Measurements from ENCODE around the gene AGR3. TPM values are rescaled to one million over a fixed set of nuclear protein-coding genes. Genes with fewer than 3 reads are reported as not detected.

Gene AGR3
- total and polyA plus RNA-seq, 2 donors (not counting 3 experiments of a cell fraction or from before 2014, with no cell fraction given) = not detected

- Histone ChIP-seq H3K27ac (ENCODE audit: insufficient read depth, low read depth, low read length) (no peak overlapping the region), H4K20me1 (replicated peaks; ENCODE audit: control insufficient read depth, extremely low read depth, insufficient read depth, low read length) (no peaks in the 10 kb centered on the region), H3K27me3 (ENCODE audit: control insufficient read depth in 2 of 2, insufficient read depth in 2 of 2, low read length in 2 of 2) (no peaks in the 10 kb centered on the region), H3K4me2 (ENCODE audit: insufficient read depth, low read length) (no peak overlapping the region), H3K4me1 (ENCODE audit: control insufficient read depth, extremely low read depth, insufficient read depth, low read length) (no peaks in the 10 kb centered on the region), H3K9me3 (replicated peaks; ENCODE audit: control insufficient read depth, insufficient read depth, low read length) (no peaks in the 10 kb centered on the region), H3K36me3 (ENCODE audit: control insufficient read depth in 2 of 2, extremely low read depth in 1 of 2, insufficient read depth in 2 of 2, low read length in 2 of 2) (no peaks in the 10 kb centered on the region), H2AFZ (ENCODE audit: low read depth, low read length) (no peak overlapping the region), H3K4me3 (replicated peaks in 1 of 3; ENCODE audit: insufficient read depth in 1 of 3, low read depth in 1 of 3, low read length in 3 of 3) (no peak overlapping the region), H3K9me1 (replicated peaks; ENCODE audit: control insufficient read depth, extremely low read depth, insufficient read depth, low read length) (no peaks in the 10 kb centered on the region), H3K9ac (replicated peaks; ENCODE audit: extremely low read depth, insufficient read depth, low read length) (no peak overlapping the region), H3K79me2 (ENCODE audit: control insufficient read depth, insufficient read depth, low read length) (no peaks in the 10 kb centered on the region)
- intact Hi-C loops (cut with micrococcal nuclease) (no loop called here), dilution Hi-C loops (cut with MboI; ENCODE audit: extremely low pct_ligation_motif_present, low sequenced_read_pairs) (no loop called here)
- TF ChIP-seq EZH2 (IDR thresholded peaks at IDR 0.05; ENCODE audit: borderline replicate concordance, low read depth, low read length, severe bottlenecking) (no peak), POLR2AphosphoS5 (IDR thresholded peaks at IDR 0.05; ENCODE audit: insufficient read depth, low read depth, low read length) (no peak), FOS (IDR thresholded peaks at IDR 0.05; ENCODE audit: borderline replicate concordance, insufficient read depth, low read length) (no peak)
- no peak for DNase-seq (ENCODE audit: low read depth, low spot score)
- no TSS peak for BruUV-seq (replicated peaks)
- ChIA-PET POLR2A (no interaction called here), CTCF (interaction anchor here (0.7 to 0.8 kb wide), 2 partner anchors 13 to 22 kb away, joined by 3 to 4 read pairs; no protein-coding TSS in a partner anchor)
- FAIRE-seq = no peak
Observed at GRCh38 chr7:16818732-16819131, 63.1 kb downstream of the AGR3 start.

GRCh38 chr7:16817536-16817935 lies 64.2 kb downstream of the AGR3 start:
- DNase-seq (ENCODE audit: low read depth, low spot score) = no peak
- Histone ChIP-seq H3K4me3 (replicated peaks in 1 of 3; ENCODE audit: insufficient read depth in 1 of 3, low read depth in 1 of 3, low read length in 3 of 3) (no peak overlapping the region), H3K27me3 (ENCODE audit: control insufficient read depth in 2 of 2, insufficient read depth in 2 of 2, low read length in 2 of 2) (no peaks in the 10 kb centered on the region), H3K79me2 (ENCODE audit: control insufficient read depth, insufficient read depth, low read length) (no peaks in the 10 kb centered on the region), H4K20me1 (replicated peaks; ENCODE audit: control insufficient read depth, extremely low read depth, insufficient read depth, low read length) (no peaks in the 10 kb centered on the region), H3K36me3 (ENCODE audit: control insufficient read depth in 2 of 2, extremely low read depth in 1 of 2, insufficient read depth in 2 of 2, low read length in 2 of 2) (no peaks in the 10 kb centered on the region), H3K4me1 (ENCODE audit: control insufficient read depth, extremely low read depth, insufficient read depth, low read length) (no peaks in the 10 kb centered on the region), H3K4me2 (ENCODE audit: insufficient read depth, low read length) (no peak overlapping the region), H3K9ac (replicated peaks; ENCODE audit: extremely low read depth, insufficient read depth, low read length) (no peak overlapping the region), H3K9me3 (replicated peaks; ENCODE audit: control insufficient read depth, insufficient read depth, low read length) (no peaks in the 10 kb centered on the region), H3K9me1 (replicated peaks; ENCODE audit: control insufficient read depth, extremely low read depth, insufficient read depth, low read length) (no peaks in the 10 kb centered on the region), H2AFZ (ENCODE audit: low read depth, low read length) (no peak overlapping the region), H3K27ac (ENCODE audit: insufficient read depth, low read depth, low read length) (no peak overlapping the region)
- BruUV-seq (replicated peaks) = no TSS peak
- no peak for FAIRE-seq
- TF ChIP-seq EZH2 (IDR thresholded peaks at IDR 0.05; ENCODE audit: borderline replicate concordance, low read depth, low read length, severe bottlenecking) (no peak), MYC (IDR thresholded peaks at IDR 0.05; ENCODE audit: low read depth, low read length) (no peak), FOS (IDR thresholded peaks at IDR 0.05; ENCODE audit: borderline replicate concordance, insufficient read depth, low read length) (no peak)
- CTCF ChIA-PET = interaction anchor here (1.6 to 1.7 kb wide), 2 partner anchors 11 to 16 kb away, joined by 7 read pairs; no protein-coding TSS in a partner anchor
- POLR2A ChIA-PET = no interaction called here
- dilution Hi-C loops (cut with MboI; ENCODE audit: extremely low pct_ligation_motif_present, low sequenced_read_pairs) (no loop called here), intact Hi-C loops (cut with micrococcal nuclease) (no loop called here)

Data from endothelial cell of umbilical vein (primary cell).